GM10847 (cell line): ENCODE measurements around the gene HBB.

Experiments
- POLR2A ChIP-seq: IDR thresholded peaks from 2 replicates; pipeline ENCODE4 v1.6.1; 2011; ENCODE audit not compliant: insufficient read length; ENCODE audit errors: extremely low read depth

Gene HBB

GRCh38 chr11:5232821-5233220 is 6.0 kb upstream of the HBB start:
- TF ChIP-seq POLR2A = no peak

GRCh38 chr11:5232176-5232575 is 5.3 kb upstream of the HBB start:
- TF ChIP-seq POLR2A = no peak

- no peak for TF ChIP-seq POLR2A
Measured at GRCh38 chr11:5231111-5231510, 4.2 kb upstream of the HBB start.

- no peak for TF ChIP-seq POLR2A
Measured at GRCh38 chr11:5230266-5230665, 3.4 kb upstream of the HBB start.

GRCh38 chr11:5229796-5230195 is 2.9 kb upstream of the HBB start:
- no peak for TF ChIP-seq POLR2A

GRCh38 chr11:5229356-5229755 is 2.5 kb upstream of the HBB start:
- no peak for TF ChIP-seq POLR2A

- no peak for TF ChIP-seq POLR2A
Measured at GRCh38 chr11:5228124-5228523, 1.3 kb upstream of the HBB start.

- no peak for TF ChIP-seq POLR2A
Measured at GRCh38 chr11:5227681-5228080, 810 bp upstream of the HBB start.

GRCh38 chr11:5225480-5225871 is 1.4 kb downstream of the HBB start:
- no peak for TF ChIP-seq POLR2A

- no peak for TF ChIP-seq POLR2A
Measured at GRCh38 chr11:5224538-5225479, 2.1 kb downstream of the HBB start.

GRCh38 chr11:5223686-5224085 is 3.2 kb downstream of the HBB start:
- no peak for TF ChIP-seq POLR2A

- TF ChIP-seq POLR2A = no peak
Measured at GRCh38 chr11:5223146-5223545, 3.7 kb downstream of the HBB start.

- no peak for TF ChIP-seq POLR2A
Measured at GRCh38 chr11:5210376-5210885, 16.4 kb downstream of the HBB start.

- TF ChIP-seq POLR2A = no peak
Measured at GRCh38 chr11:5204787-5205186, 22.1 kb downstream of the HBB start.

- no peak for TF ChIP-seq POLR2A
Measured at GRCh38 chr11:5203366-5203765, 23.5 kb downstream of the HBB start.

GRCh38 chr11:5200582-5200981 is 26.3 kb downstream of the HBB start, which contains the start of gene OR51V1:
OR51V1 (minus strand) TSS chr11:5200682; CDS start chr11:5200682, 0 bp downstream.
- TF ChIP-seq POLR2A = no peak

- TF ChIP-seq POLR2A = no peak
Measured at GRCh38 chr11:5198285-5198684, 28.6 kb downstream of the HBB start.
